H1 (cell line): ENCODE measurements around the gene CCPG1.
"Not testable (repeated sequence)": the region's sequence is repeated elsewhere in the genome, so short reads cannot be mapped to it uniquely, and the experiment has no call there.

ENCODE experiments used
- EZH2 ChIP-seq: fragments of 200-600 bp; sonication (generic); IDR thresholded peaks from 2 replicates; pipeline ENCODE4 v1.7.1; 2012; ENCODE audit warnings: low read depth, mild to moderate bottlenecking, moderate library complexity, low read length, inconsistent platforms; ENCODE audit not compliant: severe bottlenecking
- SAP30 ChIP-seq: fragments of 300-600 bp; sonication (generic); IDR thresholded peaks from 2 replicates; pipeline ENCODE4 v1.7.1; 2012; ENCODE audit warnings: low read length, moderate library complexity, mild to moderate bottlenecking, inconsistent platforms; ENCODE audit not compliant: insufficient read depth, insufficient replicate concordance
- TAF1 ChIP-seq: IDR thresholded peaks from 2 replicates; pipeline ENCODE4 v1.6.1; 2011; ENCODE audit warnings: mild to moderate bottlenecking, low read depth, low read length

DNA sequence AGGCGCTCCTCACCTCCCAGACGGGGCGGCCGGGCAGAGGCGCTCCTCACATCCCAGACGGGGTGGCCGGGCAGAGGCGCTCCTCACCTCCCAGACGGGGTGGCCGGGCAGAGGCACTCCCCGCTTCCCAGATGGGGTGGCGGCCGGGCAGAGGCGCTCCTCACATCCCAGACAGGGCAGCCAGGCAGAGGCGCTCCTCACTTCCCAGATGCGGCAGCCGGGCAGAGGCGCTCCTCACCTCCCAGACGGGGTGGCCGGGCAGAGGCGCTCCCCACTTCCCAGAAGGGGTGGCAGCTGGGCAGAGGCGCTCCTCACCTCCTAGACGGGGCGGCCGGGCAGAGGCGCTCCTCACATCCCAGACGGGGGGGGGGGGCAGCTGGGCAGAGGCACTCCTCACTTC, 37.8 kb upstream of the CCPG1 start:
- TF ChIP-seq TAF1, EZH2, SAP30: not testable (repeated sequence)
